B cell (primary cell): ENCODE data around the gene PLEKHN1. TPM values are rescaled to one million over a fixed set of nuclear protein-coding genes. Genes with fewer than 3 reads are reported as not detected.

Source experiments
- ATAC-seq: fragments of 200-7000 bp; cut with Tn5 transposase; one replicate; pipeline ENCODE4 v1.10.0; 2021; ENCODE audit warnings: low read depth, mild to moderate bottlenecking, moderate number of reproducible peaks, moderate library complexity
- CTCF ChIA-PET: fragments of 350-600 bp; sonication (Branson Sonifier 250); formaldehyde crosslinking; loops from one replicate; lab custom pipeline; 2021; ENCODE audit warnings: antibody characterized with exemption, inconsistent platforms; lab: Charles Lee
- POLR2A ChIA-PET: fragments of 350-600 bp; sonication (Branson Sonifier 250); formaldehyde crosslinking; loops from one replicate; lab custom pipeline; 2021; ENCODE audit warnings: antibody characterized with exemption; lab: Charles Lee
- DNase-seq: peaks from one replicate; pipeline ENCODE4 v3.0.0; 2013
- H2AFZ ChIP-seq: 2 replicates; pipeline ENCODE4 v1.6.1; 2012; ENCODE audit warnings: mild to moderate bottlenecking, low read depth, low read length; ENCODE audit not compliant: insufficient read depth, poor library complexity, severe bottlenecking
- H3K27ac ChIP-seq, 2 donors: 1 replicate in 1 of 2; 2 replicates in 1 of 2; pipeline ENCODE4 v1.5.1; 2012 to 2013; ENCODE audit warnings: low read length in 2 of 2, mild to moderate bottlenecking in 2 of 2, moderate library complexity in 1 of 2
- H3K27me3 ChIP-seq, 4 experiments: fragments of 200-600 bp in 1 of 4; sonication (generic) in 1 of 4; replicated peaks in 1 of 4; 1 replicate in 2 of 4; 2 replicates in 2 of 4; pipeline versions ENCODE4 v1.6.1 to v1.7.0; 2013 to 2016; ENCODE audit warnings: low read length in 3 of 4, mild to moderate bottlenecking in 2 of 4, mixed read lengths in 1 of 4, moderate library complexity in 1 of 4; ENCODE audit not compliant: insufficient read depth in 4 of 4, control insufficient read depth in 3 of 4; ENCODE audit errors: control extremely low read depth in 1 of 4
- H3K36me3 ChIP-seq, 2 experiments: replicated peaks in 1 of 2; 1 replicate in 1 of 2; 2 replicates in 1 of 2; pipeline versions ENCODE4 v1.6.1 to v1.7.1; 2013; ENCODE audit warnings: low read length in 1 of 2; ENCODE audit not compliant: insufficient read depth in 2 of 2, control insufficient read depth in 1 of 2; ENCODE audit errors: control extremely low read depth in 1 of 2, extremely low read depth in 1 of 2
- H3K4me1 ChIP-seq, 2 donors: fragments of 200-600 bp in 1 of 2; sonication (generic) in 1 of 2; 1 replicate in 1 of 2; 2 replicates in 1 of 2; pipeline versions ENCODE4 v1.5.1 to v1.6.1; 2013 to 2017; ENCODE audit warnings: low read length in 2 of 2; ENCODE audit not compliant: control insufficient read depth in 2 of 2, insufficient read depth in 2 of 2
- H3K4me2 ChIP-seq: replicated peaks from 2 replicates; pipeline ENCODE3; 2012; ENCODE audit warnings: mild to moderate bottlenecking, low read depth, low read length; ENCODE audit not compliant: poor library complexity, severe bottlenecking
- H3K4me3 ChIP-seq, 5 experiments: fragments of 200-600 bp in 1 of 5; sonication (generic) in 1 of 5; 1 replicate in 3 of 5; 2 replicates in 2 of 5; pipeline versions ENCODE4 v1.5.1 to v1.7.0; 2011 to 2016; ENCODE audit warnings: low read length in 4 of 5, mild to moderate bottlenecking in 4 of 5, low read depth in 2 of 5, control low read depth in 1 of 5, moderate library complexity in 1 of 5; ENCODE audit not compliant: insufficient read depth in 1 of 5; ENCODE audit errors: control extremely low read depth in 1 of 5, extremely low read depth in 1 of 5
- H3K79me2 ChIP-seq: fragments of 200-600 bp; sonication (generic); one replicate; pipeline ENCODE4 v1.6.0; 2016; ENCODE audit warnings: low read length; ENCODE audit not compliant: control insufficient read depth, insufficient read depth
- H3K9ac ChIP-seq: fragments of 200-600 bp; sonication (generic); 2 replicates; pipeline ENCODE4 v1.6.1; 2017; ENCODE audit warnings: mild to moderate bottlenecking, low read length, moderate library complexity
- H3K9me3 ChIP-seq, 3 donors: one replicate each; pipeline versions ENCODE4 v1.6.1 to v1.7.1; 2013; ENCODE audit warnings: low read length in 2 of 3; ENCODE audit not compliant: control insufficient read depth in 2 of 3, insufficient read depth in 1 of 3; ENCODE audit errors: control extremely low read depth in 1 of 3
- H4K20me1 ChIP-seq: 2 replicates; pipeline ENCODE4 v1.6.0; 2012; ENCODE audit warnings: mild to moderate bottlenecking, low read length; ENCODE audit not compliant: insufficient read depth, control insufficient read depth, poor library complexity, severe bottlenecking
- H3K27ac Mint-ChIP-seq: one replicate; pipeline ENCODE4 v1.8.0; 2021; ENCODE audit warnings: mixed read lengths
- H3K27me3 Mint-ChIP-seq: one replicate; pipeline ENCODE4 v1.8.0; 2021; ENCODE audit warnings: mixed read lengths
- H3K4me1 Mint-ChIP-seq: one replicate; pipeline ENCODE4 v1.8.0; 2021; ENCODE audit warnings: mixed read lengths
- H3K4me3 Mint-ChIP-seq: one replicate; pipeline ENCODE4 v1.8.0; 2021; ENCODE audit warnings: mixed read lengths
- H3K9me3 Mint-ChIP-seq: one replicate; pipeline ENCODE4 v1.8.0; 2022; ENCODE audit warnings: mixed read lengths; ENCODE audit not compliant: insufficient read depth
- EZH2 ChIP-seq: IDR thresholded peaks from 2 replicates; pipeline ENCODE4 v1.6.1; 2012; ENCODE audit warnings: borderline replicate concordance, low read depth, mild to moderate bottlenecking, moderate library complexity, low read length; ENCODE audit not compliant: insufficient read depth, poor library complexity, severe bottlenecking
- WGBS: methylation state at CpG from one replicate; pipeline ENCODE4 v1.1.5; 2013; ENCODE audit warnings: missing lambda C conversion rate; ENCODE audit not compliant: insufficient coverage; 5-methylcytosine and 5-hydroxymethylcytosine counted together
- intact Hi-C: fragments of 100-400 bp; cut with micrococcal nuclease; formaldehyde crosslinking; loops from one replicate; pipeline ENCODE4 v1.10.0; 2022
- polyA plus RNA-seq: library from polyadenylated mRNA; depleted of rRNA; stranded (reverse); fragments of >200 nt; gene quantifications from 2 replicates; pipeline ENCODE4 v1.2.3, GENCODE V29; 2012
- total RNA-seq, 2 donors: library from RNA; stranded (reverse); fragments of 120-200 nt in 1 of 2; gene quantifications; 1 replicate in 1 of 2; 2 replicates in 1 of 2; pipeline versions ENCODE4 v1.2.3 to v1.2.4, GENCODE V29; 2013 to 2022
- TF ChIP-seq, protein P1 (sequence below): fragments of 200-600 bp; IDR thresholded peaks from one replicate; pipeline ENCODE4 v1.8.0; 2022; ENCODE audit warnings: antibody characterized with exemption, mild to moderate bottlenecking

Gene PLEKHN1
- total and polyA plus RNA-seq, 2 donors (not counting 1 experiment from before 2014, with no cell fraction given) = 0.36 to 1.1 TPM

- peaks cover 7% of the 10 kb centered on the region for H3K4me1 Mint-ChIP-seq
- no peak overlapping the region for H3K9ac ChIP-seq
- no peaks in the 10 kb centered on the region for H4K20me1 ChIP-seq
- H3K9me3 Mint-ChIP-seq = no peaks in the 10 kb centered on the region
- H2AFZ ChIP-seq = no peak overlapping the region
- H3K27ac ChIP-seq = no peak overlapping the region
- ATAC-seq = no peak
- 79% methylated on average over 8 of the region's 11 CpGs for WGBS
- H3K9me3 ChIP-seq = peaks cover 0 to 17% (median 0%) of the 10 kb centered on the region in 3 donors
- H3K27ac Mint-ChIP-seq = no peak overlapping the region
- no peak for DNase-seq
- peaks cover 27% of the 10 kb centered on the region for H3K27me3 Mint-ChIP-seq
- POLR2A ChIA-PET = no interaction called here
- H3K4me2 ChIP-seq = no peak overlapping the region
- TF ChIP-seq, protein P1, sequence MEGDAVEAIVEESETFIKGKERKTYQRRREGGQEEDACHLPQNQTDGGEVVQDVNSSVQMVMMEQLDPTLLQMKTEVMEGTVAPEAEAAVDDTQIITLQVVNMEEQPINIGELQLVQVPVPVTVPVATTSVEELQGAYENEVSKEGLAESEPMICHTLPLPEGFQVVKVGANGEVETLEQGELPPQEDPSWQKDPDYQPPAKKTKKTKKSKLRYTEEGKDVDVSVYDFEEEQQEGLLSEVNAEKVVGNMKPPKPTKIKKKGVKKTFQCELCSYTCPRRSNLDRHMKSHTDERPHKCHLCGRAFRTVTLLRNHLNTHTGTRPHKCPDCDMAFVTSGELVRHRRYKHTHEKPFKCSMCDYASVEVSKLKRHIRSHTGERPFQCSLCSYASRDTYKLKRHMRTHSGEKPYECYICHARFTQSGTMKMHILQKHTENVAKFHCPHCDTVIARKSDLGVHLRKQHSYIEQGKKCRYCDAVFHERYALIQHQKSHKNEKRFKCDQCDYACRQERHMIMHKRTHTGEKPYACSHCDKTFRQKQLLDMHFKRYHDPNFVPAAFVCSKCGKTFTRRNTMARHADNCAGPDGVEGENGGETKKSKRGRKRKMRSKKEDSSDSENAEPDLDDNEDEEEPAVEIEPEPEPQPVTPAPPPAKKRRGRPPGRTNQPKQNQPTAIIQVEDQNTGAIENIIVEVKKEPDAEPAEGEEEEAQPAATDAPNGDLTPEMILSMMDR = no peak
- TF ChIP-seq EZH2 = no peak
- CTCF ChIA-PET = no interaction called here
- intact Hi-C loops = no loop called here
- no peaks in the 10 kb centered on the region for H3K79me2 ChIP-seq
- peaks cover 10% of the 10 kb centered on the region in 2 donors for H3K4me1 ChIP-seq
- no peak overlapping the region for H3K4me3 ChIP-seq
- peaks cover 0 to 67% (median 17%) of the 10 kb centered on the region in 4 experiments for H3K27me3 ChIP-seq
- no peaks in the 10 kb centered on the region for H3K36me3 ChIP-seq
- H3K4me3 Mint-ChIP-seq = no peak overlapping the region
Observed at GRCh38 chr1:974293-974640, 8.0 kb downstream of the PLEKHN1 start.

GRCh38 chr1:974687-975328, 8.5 kb downstream of the PLEKHN1 start:
- H3K4me1 ChIP-seq = peaks cover 10% of the 10 kb centered on the region in 2 donors
- no peak overlapping the region for H3K4me3 ChIP-seq
- Mint-ChIP-seq H3K27me3 (peaks cover 21% of the 10 kb centered on the region), H3K9me3 (no peaks in the 10 kb centered on the region), H3K27ac (no peak overlapping the region), H3K4me3 (no peak overlapping the region), H3K4me1 (peaks cover 7% of the 10 kb centered on the region)
- no peak overlapping the region for H3K4me2 ChIP-seq
- ChIA-PET CTCF (interaction anchor here (1.4 kb wide), 1 partner anchor 8 kb away, joined by 4 read pairs; the partner anchor contains the start of gene PLEKHN1), POLR2A (interaction anchor here (1.5 kb wide), 1 partner anchor 16 kb away, joined by 5 read pairs; the partner anchor contains the start of gene NOC2L)
- intact Hi-C loops = no loop called here
- H3K9ac ChIP-seq = no peak overlapping the region
- H3K9me3 ChIP-seq = peaks cover 0 to 17% (median 0%) of the 10 kb centered on the region in 3 donors
- no peak overlapping the region for H3K27ac ChIP-seq
- DNase-seq (no peak), ATAC-seq (no peak)
- TF ChIP-seq EZH2 = no peak
- TF ChIP-seq, protein P1 = no peak
- H3K27me3 ChIP-seq = peaks cover 0 to 65% (median 17%) of the 10 kb centered on the region in 4 experiments
- no peaks in the 10 kb centered on the region for H3K36me3 ChIP-seq
- no peaks in the 10 kb centered on the region for H3K79me2 ChIP-seq
- H4K20me1 ChIP-seq = no peaks in the 10 kb centered on the region
- H2AFZ ChIP-seq = no peak overlapping the region
- 89% methylated on average over 16 of the region's 17 CpGs for WGBS
